GM20000 (cell line): ENCODE measurements around the gene VEGFA.
A peak's percentile ranks its signal among the peaks of the same experiment; 100 is the strongest.

Experiments
- DNase-seq: peaks from one replicate; pipeline ENCODE4 v3.0.0; 2012; ENCODE audit warnings: low spot score
- TF ChIP-seq, protein P1 (sequence below): IDR thresholded peaks from 2 replicates; pipeline ENCODE4 v1.5.1; 2012; ENCODE audit warnings: mild to moderate bottlenecking, control low read depth; ENCODE audit errors: extremely low read depth, missing control alignments

Gene VEGFA

DNA sequence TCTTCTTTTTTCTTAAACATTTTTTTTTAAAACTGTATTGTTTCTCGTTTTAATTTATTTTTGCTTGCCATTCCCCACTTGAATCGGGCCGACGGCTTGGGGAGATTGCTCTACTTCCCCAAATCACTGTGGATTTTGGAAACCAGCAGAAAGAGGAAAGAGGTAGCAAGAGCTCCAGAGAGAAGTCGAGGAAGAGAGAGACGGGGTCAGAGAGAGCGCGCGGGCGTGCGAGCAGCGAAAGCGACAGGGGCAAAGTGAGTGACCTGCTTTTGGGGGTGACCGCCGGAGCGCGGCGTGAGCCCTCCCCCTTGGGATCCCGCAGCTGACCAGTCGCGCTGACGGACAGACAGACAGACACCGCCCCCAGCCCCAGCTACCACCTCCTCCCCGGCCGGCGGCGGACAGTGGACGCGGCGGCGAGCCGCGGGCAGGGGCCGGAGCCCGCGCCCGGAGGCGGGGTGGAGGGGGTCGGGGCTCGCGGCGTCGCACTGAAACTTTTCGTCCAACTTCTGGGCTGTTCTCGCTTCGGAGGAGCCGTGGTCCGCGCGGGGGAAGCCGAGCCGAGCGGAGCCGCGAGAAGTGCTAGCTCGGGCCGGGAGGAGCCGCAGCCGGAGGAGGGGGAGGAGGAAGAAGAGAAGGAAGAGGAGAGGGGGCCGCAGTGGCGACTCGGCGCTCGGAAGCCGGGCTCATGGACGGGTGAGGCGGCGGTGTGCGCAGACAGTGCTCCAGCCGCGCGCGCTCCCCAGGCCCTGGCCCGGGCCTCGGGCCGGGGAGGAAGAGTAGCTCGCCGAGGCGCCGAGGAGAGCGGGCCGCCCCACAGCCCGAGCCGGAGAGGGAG, 580 bp downstream of the VEGFA start:
- TF ChIP-seq, protein P1, sequence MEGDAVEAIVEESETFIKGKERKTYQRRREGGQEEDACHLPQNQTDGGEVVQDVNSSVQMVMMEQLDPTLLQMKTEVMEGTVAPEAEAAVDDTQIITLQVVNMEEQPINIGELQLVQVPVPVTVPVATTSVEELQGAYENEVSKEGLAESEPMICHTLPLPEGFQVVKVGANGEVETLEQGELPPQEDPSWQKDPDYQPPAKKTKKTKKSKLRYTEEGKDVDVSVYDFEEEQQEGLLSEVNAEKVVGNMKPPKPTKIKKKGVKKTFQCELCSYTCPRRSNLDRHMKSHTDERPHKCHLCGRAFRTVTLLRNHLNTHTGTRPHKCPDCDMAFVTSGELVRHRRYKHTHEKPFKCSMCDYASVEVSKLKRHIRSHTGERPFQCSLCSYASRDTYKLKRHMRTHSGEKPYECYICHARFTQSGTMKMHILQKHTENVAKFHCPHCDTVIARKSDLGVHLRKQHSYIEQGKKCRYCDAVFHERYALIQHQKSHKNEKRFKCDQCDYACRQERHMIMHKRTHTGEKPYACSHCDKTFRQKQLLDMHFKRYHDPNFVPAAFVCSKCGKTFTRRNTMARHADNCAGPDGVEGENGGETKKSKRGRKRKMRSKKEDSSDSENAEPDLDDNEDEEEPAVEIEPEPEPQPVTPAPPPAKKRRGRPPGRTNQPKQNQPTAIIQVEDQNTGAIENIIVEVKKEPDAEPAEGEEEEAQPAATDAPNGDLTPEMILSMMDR = no peak
- peak; percentile 74 for DNase-seq

DNA sequence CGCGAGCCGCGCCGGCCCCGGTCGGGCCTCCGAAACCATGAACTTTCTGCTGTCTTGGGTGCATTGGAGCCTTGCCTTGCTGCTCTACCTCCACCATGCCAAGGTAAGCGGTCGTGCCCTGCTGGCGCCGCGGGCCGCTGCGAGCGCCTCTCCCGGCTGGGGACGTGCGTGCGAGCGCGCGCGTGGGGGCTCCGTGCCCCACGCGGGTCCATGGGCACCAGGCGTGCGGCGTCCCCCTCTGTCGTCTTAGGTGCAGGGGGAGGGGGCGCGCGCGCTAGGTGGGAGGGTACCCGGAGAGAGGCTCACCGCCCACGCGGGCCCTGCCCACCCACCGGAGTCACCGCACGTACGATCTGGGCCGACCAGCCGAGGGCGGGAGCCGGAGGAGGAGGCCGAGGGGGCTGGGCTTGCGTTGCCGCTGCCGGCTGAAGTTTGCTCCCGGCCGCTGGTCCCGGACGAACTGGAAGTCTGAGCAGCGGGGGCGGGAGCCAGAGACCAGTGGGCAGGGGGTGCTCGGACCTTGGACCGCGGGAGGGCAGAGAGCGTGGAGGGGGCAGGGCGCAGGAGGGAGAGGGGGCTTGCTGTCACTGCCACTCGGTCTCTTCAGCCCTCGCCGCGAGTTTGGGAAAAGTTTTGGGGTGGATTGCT, 1.3 kb downstream of the VEGFA start:
- DNase-seq = peak; percentile 85
- TF ChIP-seq, protein P1 = no peak

DNA sequence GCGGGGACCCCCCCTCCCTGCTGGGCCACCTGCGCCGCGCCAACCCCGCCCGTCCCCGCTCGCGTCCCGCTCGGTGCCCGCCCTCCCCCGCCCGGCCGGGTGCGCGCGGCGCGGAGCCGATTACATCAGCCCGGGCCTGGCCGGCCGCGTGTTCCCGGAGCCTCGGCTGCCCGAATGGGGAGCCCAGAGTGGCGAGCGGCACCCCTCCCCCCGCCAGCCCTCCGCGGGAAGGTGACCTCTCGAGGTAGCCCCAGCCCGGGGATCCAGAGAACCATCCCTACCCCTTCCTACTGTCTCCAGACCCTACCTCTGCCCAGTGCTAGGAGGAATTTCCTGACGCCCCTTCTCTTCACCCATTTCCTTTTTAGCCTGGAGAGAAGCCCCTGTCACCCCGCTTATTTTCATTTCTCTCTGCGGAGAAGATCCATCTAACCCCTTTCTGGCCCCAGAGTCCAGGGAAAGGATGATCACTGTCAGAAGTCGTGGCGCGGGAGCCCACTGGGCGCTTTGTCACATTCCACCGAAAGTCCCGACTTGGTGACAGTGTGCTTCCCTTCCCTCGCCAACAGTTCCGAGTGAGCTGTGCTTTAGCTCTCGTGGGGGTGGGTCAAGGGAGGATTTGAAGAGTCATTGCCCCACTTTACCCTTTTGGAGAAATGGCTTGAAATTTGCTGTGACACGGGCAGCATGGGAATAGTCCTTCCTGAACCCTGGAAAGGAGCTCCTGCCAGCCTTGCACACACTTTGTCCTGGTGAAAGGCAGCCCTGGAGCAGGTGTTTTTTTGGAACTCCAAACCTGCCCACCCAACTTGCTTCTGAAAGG, 2.1 kb downstream of the VEGFA start:
- TF ChIP-seq, protein P1 = no peak

DNA sequence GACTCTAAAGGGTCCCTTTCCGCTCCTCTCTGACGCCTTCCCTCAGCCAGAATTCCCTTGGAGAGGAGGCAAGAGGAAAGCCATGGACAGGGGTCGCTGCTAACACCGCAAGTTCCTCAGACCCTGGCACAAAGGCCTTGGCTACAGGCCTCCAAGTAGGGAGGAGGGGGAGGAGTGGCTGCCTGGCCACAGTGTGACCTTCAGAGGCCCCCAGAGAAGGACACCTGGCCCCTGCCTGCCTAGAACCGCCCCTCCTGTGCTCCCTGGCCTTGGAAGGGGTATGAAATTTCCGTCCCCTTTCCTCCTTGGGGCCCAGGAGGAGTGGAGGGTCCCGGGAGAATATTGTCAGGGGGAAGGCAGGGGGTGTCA, 2.7 kb downstream of the VEGFA start:
- no peak for DNase-seq
- TF ChIP-seq, protein P1 = no peak

More for the DNA sequence above, 2.1 kb downstream of the VEGFA start:
- DNase-seq = peak; percentile 83

- TF ChIP-seq, protein P1 = peak; percentile 80
- peak; percentile 86 for DNase-seq
These were observed 3.3 kb downstream of the VEGFA start for GRCh38 chr6:43773050-43773979.

DNA sequence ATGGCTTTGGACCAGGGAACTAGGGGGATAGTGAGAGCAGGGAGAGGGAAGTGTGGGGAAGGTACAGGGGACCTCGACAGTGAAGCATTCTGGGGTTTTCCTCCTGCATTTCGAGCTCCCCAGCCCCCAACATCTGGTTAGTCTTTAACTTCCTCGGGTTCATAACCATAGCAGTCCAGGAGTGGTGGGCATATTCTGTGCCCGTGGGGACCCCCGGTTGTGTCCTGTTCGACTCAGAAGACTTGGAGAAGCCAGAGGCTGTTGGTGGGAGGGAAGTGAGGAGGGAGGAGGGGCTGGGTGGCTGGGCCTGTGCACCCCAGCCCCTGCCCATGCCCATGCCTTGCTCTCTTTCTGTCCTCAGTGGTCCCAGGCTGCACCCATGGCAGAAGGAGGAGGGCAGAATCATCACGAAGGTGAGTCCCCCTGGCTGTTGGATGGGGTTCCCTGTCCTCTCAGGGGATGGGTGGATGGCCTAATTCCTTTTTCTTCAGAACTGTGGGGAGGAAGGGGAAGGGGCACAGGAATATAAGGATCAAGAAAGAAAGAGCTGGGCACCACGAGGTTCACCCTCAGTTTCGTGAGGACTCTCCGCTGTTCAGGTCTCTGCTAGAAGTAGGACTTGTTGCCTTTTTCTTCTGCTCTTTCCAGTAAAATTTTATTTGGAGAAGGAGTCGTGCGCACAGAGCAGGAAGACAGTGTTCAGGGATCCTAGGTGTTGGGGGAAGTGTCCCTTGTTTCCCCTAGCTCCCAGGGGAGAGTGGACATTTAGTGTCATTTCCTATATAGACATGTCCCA, 4.2 kb downstream of the VEGFA start:
- no peak for DNase-seq
- TF ChIP-seq, protein P1 = no peak
